Muscle layer of colon (tissue), 2 donors: ENCODE measurements around the gene VPS33B.

Experiments used
- H3K27ac ChIP-seq: one replicate; pipeline ENCODE4 v1.7.0; 2013; ENCODE audit warnings: low read depth, mild to moderate bottlenecking, low read length, moderate library complexity
- H3K27me3 ChIP-seq, 2 donors: one replicate each; pipeline ENCODE4 v1.7.0; 2013; ENCODE audit warnings: low read length in 2 of 2, mild to moderate bottlenecking in 2 of 2; ENCODE audit not compliant: insufficient read depth in 2 of 2, control insufficient read depth in 1 of 2
- H3K36me3 ChIP-seq: one replicate; pipeline ENCODE4 v1.7.0; 2013; ENCODE audit warnings: mild to moderate bottlenecking, low read length; ENCODE audit not compliant: insufficient read depth
- H3K4me1 ChIP-seq: one replicate; pipeline ENCODE4 v1.7.0; 2013; ENCODE audit warnings: mild to moderate bottlenecking, low read length; ENCODE audit not compliant: insufficient read depth
- H3K4me3 ChIP-seq, 2 donors: one replicate each; pipeline ENCODE4 v1.7.0; 2013; ENCODE audit warnings: low read length in 2 of 2, low read depth in 1 of 2, mild to moderate bottlenecking in 1 of 2, moderate library complexity in 1 of 2
- H3K9ac ChIP-seq: one replicate; pipeline ENCODE4 v1.7.0; 2013; ENCODE audit warnings: low read length
- H3K9me3 ChIP-seq: one replicate; pipeline ENCODE4 v1.7.0; 2013; ENCODE audit warnings: mild to moderate bottlenecking, low read length
- donor health status: abdominal sarcoma.
- donor health status: Adenocarcinoma of cecum.

The VPS33B gene

GRCh38 chr15:90955624-90956273, 66.6 kb downstream of the VPS33B start:
- Histone ChIP-seq H3K27me3 (no peaks in the 10 kb centered on the region), H3K9me3 (no peaks in the 10 kb centered on the region), H3K4me1 (peaks cover 38% of the 10 kb centered on the region), H3K4me3 (peak overlapping the region in 1 of 2 donors; percentile 70), H3K36me3 (peaks cover 32% of the 10 kb centered on the region), H3K27ac (no peak overlapping the region), H3K9ac (no peak overlapping the region)

GRCh38 chr15:90954712-90955623, 67.4 kb downstream of the VPS33B start, which contains the start of gene RCCD1:
RCCD1 (plus strand) TSS chr15:90954884; CDS start chr15:90956735, 1,851 bp downstream.
- Histone ChIP-seq H3K27ac (peak within 1 kb of the TSS; percentile 98), H3K27me3 (no peaks in the 10 kb centered on the region), H3K4me1 (peaks cover 30% of the 10 kb centered on the region), H3K36me3 (peaks cover 39% of the 10 kb centered on the region), H3K9me3 (no peaks in the 10 kb centered on the region), H3K9ac (peak within 1 kb of the TSS; percentile 9), H3K4me3 (peak within 1 kb of the TSS; percentile 68 to 70)

- Histone ChIP-seq H3K36me3 (peaks cover 47% of the 10 kb centered on the region), H3K27ac (peak overlapping the region; percentile 98), H3K27me3 (no peaks in the 10 kb centered on the region), H3K4me3 (peak overlapping the region; percentile 68 to 70), H3K9ac (no peak overlapping the region), H3K4me1 (peaks cover 22% of the 10 kb centered on the region), H3K9me3 (no peaks in the 10 kb centered on the region)
Measured at GRCh38 chr15:90953947-90954711, 68.3 kb downstream of the VPS33B start.

GRCh38 chr15:90952901-90953677, 69.3 kb downstream of the VPS33B start:
- Histone ChIP-seq H3K36me3 (peaks cover 55% of the 10 kb centered on the region), H3K9ac (no peak overlapping the region), H3K4me1 (peaks cover 21% of the 10 kb centered on the region), H3K27ac (no peak overlapping the region), H3K27me3 (no peaks in the 10 kb centered on the region), H3K9me3 (no peaks in the 10 kb centered on the region), H3K4me3 (no peak overlapping the region)

GRCh38 chr15:90950676-90951075, 71.7 kb downstream of the VPS33B start:
- H3K27me3 ChIP-seq = no peaks in the 10 kb centered on the region
- H3K9ac ChIP-seq = no peak overlapping the region
- peaks cover 6% of the 10 kb centered on the region for H3K4me1 ChIP-seq
- H3K36me3 ChIP-seq = peaks cover 73% of the 10 kb centered on the region
- H3K4me3 ChIP-seq = no peak overlapping the region
- no peaks in the 10 kb centered on the region for H3K9me3 ChIP-seq
- H3K27ac ChIP-seq = no peak overlapping the region

- H3K36me3 ChIP-seq = peaks cover 74% of the 10 kb centered on the region
- H3K9ac ChIP-seq = no peak overlapping the region
- peaks cover under 1% of the 10 kb centered on the region for H3K4me1 ChIP-seq
- H3K27ac ChIP-seq = no peak overlapping the region
- H3K4me3 ChIP-seq = no peak overlapping the region
- H3K9me3 ChIP-seq = no peaks in the 10 kb centered on the region
- no peaks in the 10 kb centered on the region for H3K27me3 ChIP-seq
Measured at GRCh38 chr15:90949979-90950675, 72.3 kb downstream of the VPS33B start.
